ENCODE results near the gene FNIP1. TPM values are rescaled to one million over a fixed set of nuclear protein-coding genes. Genes with fewer than 3 reads are reported as not detected.

The FNIP1 gene
- polyA plus RNA-seq, 1 of the 3 experiments (the other 2 are of a cell fraction) = 2.4 TPM

DNA sequence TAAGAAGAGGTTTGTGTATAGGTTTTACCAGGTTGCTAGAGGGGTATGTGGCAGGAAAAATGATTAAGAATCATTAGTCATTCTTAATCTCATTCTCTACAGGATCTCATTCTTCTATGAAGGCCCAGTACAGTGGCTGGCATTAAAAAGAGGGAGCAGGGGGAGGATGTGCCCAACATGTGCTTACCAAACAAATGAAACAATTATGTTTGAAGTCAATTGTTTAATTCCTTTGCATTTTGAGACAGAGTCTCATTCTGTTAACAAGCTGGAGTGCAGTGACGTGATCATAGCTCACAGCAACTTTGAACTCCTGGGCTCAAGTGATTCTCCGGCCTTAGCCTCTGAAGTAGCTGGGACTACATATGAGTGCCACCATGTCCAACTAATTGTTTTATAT lies 23.0 kb downstream of the FNIP1 start:
- Histone ChIP-seq H4K20me1 (ENCODE audit: insufficient read depth) (peaks cover 83% of the 10 kb centered on the region), H3K9me2 (no peaks in the 10 kb centered on the region), H3K9me3 (no peaks in the 10 kb centered on the region), H3K36me3 (replicated peaks in 1 of 2; ENCODE audit: control insufficient read depth in 1 of 2, insufficient read depth in 2 of 2, low read length in 1 of 2) (peaks cover 0 to 8% of the 10 kb centered on the region in 2 experiments), H3F3A (replicated peaks; ENCODE audit: insufficient read depth) (peaks cover 3% of the 10 kb centered on the region), H3K4me3 (ENCODE audit: low read depth in 2 of 2, low read length in 1 of 2) (no peak overlapping the region), H2AFZ (ENCODE audit: low read depth) (no peak overlapping the region), H3K9ac (no peak overlapping the region), H3K79me2 (ENCODE audit: insufficient read depth) (peaks cover 95% of the 10 kb centered on the region), H3K27me3 (ENCODE audit: insufficient read depth) (no peaks in the 10 kb centered on the region), H3K4me2 (no peak overlapping the region), H3K27ac (ENCODE audit: low read depth in 2 of 2, low read length in 1 of 2) (no peak overlapping the region), H3K4me1 (ENCODE audit: control insufficient read depth in 1 of 2, insufficient read depth in 2 of 2, low read depth in 1 of 2, low read length in 1 of 2) (peaks cover 4 to 8% of the 10 kb centered on the region in 2 experiments; a peak in 3 of 4 replicates)
- POLR2A ChIA-PET = no interaction called here
- CTCF ChIA-PET = no interaction called here
- WGBS (ENCODE audit: low lambda C conversion rate) = 100% methylated on average over 2 of the region's 2 CpGs
- no peak for DNase-seq
- no peak for TF ChIP-seq GABPA (IDR thresholded peaks at IDR 0.05; ENCODE audit: low read depth)
- TF ChIP-seq SIN3A (IDR thresholded peaks at IDR 0.05; ENCODE audit: borderline replicate concordance, low read depth, low read length) = no peak
- TF ChIP-seq NRF1 (IDR thresholded peaks at IDR 0.05; ENCODE audit: low read depth, low read length) = no peak
- no peak for TF ChIP-seq YY1 (IDR thresholded peaks at IDR 0.05; ENCODE audit: low read depth)
- TF ChIP-seq ELF1 (IDR thresholded peaks at IDR 0.05) = no peak
- TF ChIP-seq TCF12 (IDR thresholded peaks at IDR 0.05) = no peak
- TF ChIP-seq FOXM1 (IDR thresholded peaks at IDR 0.05; ENCODE audit: low read depth) = no peak
- TF ChIP-seq EZH2phosphoT487 (IDR thresholded peaks at IDR 0.05; ENCODE audit: borderline replicate concordance, low read depth) = no peak
- TF ChIP-seq MEF2A (IDR thresholded peaks at IDR 0.05; ENCODE audit: borderline replicate concordance, low read depth) = no peak
- TF ChIP-seq TAF1 (IDR thresholded peaks at IDR 0.05; ENCODE audit: borderline replicate concordance, low read depth, low read length) = no peak
- no peak for TF ChIP-seq PBX3 (IDR thresholded peaks at IDR 0.05)

DNA sequence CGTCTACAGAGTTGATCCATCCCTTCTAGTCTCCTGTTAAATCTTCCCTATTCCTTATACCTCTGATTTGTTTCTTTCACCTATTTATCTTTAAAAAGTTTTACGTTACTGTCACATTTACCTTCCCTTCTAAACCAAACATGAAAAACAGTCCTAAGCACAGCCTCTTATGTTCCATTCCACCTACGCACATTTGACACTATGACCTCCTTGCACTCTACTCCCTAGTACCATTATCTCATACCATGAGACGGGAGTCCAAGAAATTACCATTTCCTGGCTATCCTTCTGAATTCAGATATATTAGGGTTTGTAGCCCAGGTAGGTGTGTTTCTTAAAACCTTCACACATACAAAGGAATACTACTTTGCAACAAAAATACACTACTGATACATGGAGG lies 25.1 kb downstream of the FNIP1 start:
- Histone ChIP-seq H3K4me1 (ENCODE audit: control insufficient read depth in 1 of 2, insufficient read depth in 2 of 2, low read depth in 1 of 2, low read length in 1 of 2) (peaks cover 2 to 8% of the 10 kb centered on the region in 2 experiments; a peak in 2 of 4 replicates), H4K20me1 (ENCODE audit: insufficient read depth) (peaks cover 76% of the 10 kb centered on the region), H3K4me2 (no peak overlapping the region), H3K27me3 (ENCODE audit: insufficient read depth) (no peaks in the 10 kb centered on the region), H3K9me2 (no peaks in the 10 kb centered on the region), H3K4me3 (ENCODE audit: low read depth in 2 of 2, low read length in 1 of 2) (no peak overlapping the region), H3K27ac (ENCODE audit: low read depth in 2 of 2, low read length in 1 of 2) (no peak overlapping the region), H3K9me3 (no peaks in the 10 kb centered on the region), H3F3A (replicated peaks; ENCODE audit: insufficient read depth) (peaks cover 3% of the 10 kb centered on the region), H2AFZ (ENCODE audit: low read depth) (no peak overlapping the region), H3K36me3 (replicated peaks in 1 of 2; ENCODE audit: control insufficient read depth in 1 of 2, insufficient read depth in 2 of 2, low read length in 1 of 2) (peaks cover 0 to 12% of the 10 kb centered on the region in 2 experiments), H3K9ac (no peak overlapping the region), H3K79me2 (ENCODE audit: insufficient read depth) (peaks cover 99% of the 10 kb centered on the region)
- 97% methylated on average over 4 of the region's 4 CpGs for WGBS (ENCODE audit: low lambda C conversion rate)
- CTCF ChIA-PET = no interaction called here
- DNase-seq = no peak
- no peak for TF ChIP-seq TAF1 (IDR thresholded peaks at IDR 0.05; ENCODE audit: borderline replicate concordance, low read depth, low read length)
- no peak for TF ChIP-seq GATA2 (CRISPR knock-in tag; IDR thresholded peaks at IDR 0.05)
- no peak for TF ChIP-seq REST (IDR thresholded peaks at IDR 0.05; ENCODE audit: low read depth, low read length)
- TF ChIP-seq, protein P1, sequence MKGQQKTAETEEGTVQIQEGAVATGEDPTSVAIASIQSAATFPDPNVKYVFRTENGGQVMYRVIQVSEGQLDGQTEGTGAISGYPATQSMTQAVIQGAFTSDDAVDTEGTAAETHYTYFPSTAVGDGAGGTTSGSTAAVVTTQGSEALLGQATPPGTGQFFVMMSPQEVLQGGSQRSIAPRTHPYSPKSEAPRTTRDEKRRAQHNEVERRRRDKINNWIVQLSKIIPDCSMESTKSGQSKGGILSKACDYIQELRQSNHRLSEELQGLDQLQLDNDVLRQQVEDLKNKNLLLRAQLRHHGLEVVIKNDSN (IDR thresholded peaks at IDR 0.05; ENCODE audit: borderline replicate concordance, low read depth) = no peak
- no peak for TF ChIP-seq POLR2AphosphoS5 (IDR thresholded peaks at IDR 0.05; ENCODE audit: low read depth, low read length)
- no peak for TF ChIP-seq RXRA (IDR thresholded peaks at IDR 0.05; ENCODE audit: borderline replicate concordance, low read depth)
- TF ChIP-seq GABPA (IDR thresholded peaks at IDR 0.05; ENCODE audit: low read depth) = no peak
- no peak for TF ChIP-seq EP300 (IDR thresholded peaks at IDR 0.05; ENCODE audit: borderline replicate concordance in 1 of 2, low read depth in 1 of 2, low read length in 1 of 2)
- no peak for TF ChIP-seq RCOR1 (IDR thresholded peaks at IDR 0.05; ENCODE audit: low read length)
- TF ChIP-seq TEAD4 (IDR thresholded peaks at IDR 0.05; ENCODE audit: borderline replicate concordance, insufficient read depth) = no peak
- no peak for TF ChIP-seq MAX (IDR thresholded peaks at IDR 0.05; ENCODE audit: low read depth)
- POLR2A ChIA-PET = no interaction called here
